GM23338 (cell line): ENCODE measurements around the gene INHA. TPM values are rescaled to one million over a fixed set of nuclear protein-coding genes. Genes with fewer than 3 reads are reported as not detected.

Experiments used
- CREB1 ChIP-seq: fragments of 250-450 bp; sonication (Bioruptor Pico); IDR thresholded peaks from 2 replicates; pipeline ENCODE4 v1.5.0; 2020; ENCODE audit warnings: low read depth, mild to moderate bottlenecking, moderate library complexity
- EZH2phosphoT487 ChIP-seq: fragments of 200-600 bp; sonication (generic); IDR thresholded peaks from one replicate; pipeline ENCODE4 v1.8.1; 2018; ENCODE audit warnings: antibody characterized with exemption; ENCODE audit not compliant: unreplicated experiment
- NANOG ChIP-seq: IDR thresholded peaks from 2 replicates; pipeline ENCODE4 v1.6.1; 2016; ENCODE audit warnings: antibody characterized with exemption, borderline replicate concordance
- POLR2AphosphoS5 ChIP-seq: IDR thresholded peaks from 2 replicates; pipeline ENCODE4 v1.6.1; 2016; ENCODE audit warnings: antibody characterized with exemption, low read depth
- STAT1 ChIP-seq: IDR thresholded peaks from one replicate; pipeline ENCODE4 v1.6.1; 2016; ENCODE audit warnings: antibody characterized with exemption; ENCODE audit not compliant: unreplicated experiment
- ZNF114 ChIP-seq: fragments of 250-450 bp; sonication (Bioruptor Pico); IDR thresholded peaks from 2 replicates; pipeline ENCODE4 v1.5.0; 2020; ENCODE audit warnings: mild to moderate bottlenecking, moderate library complexity
- polyA plus RNA-seq: library from polyadenylated mRNA; unstranded; fragments of >200 nt; fragmentation: Nextera tagmentation; extraction: Ambion mirVana; gene quantifications from 2 replicates; pipeline ENCODE4 v1.2.1, GENCODE V29; 2016
- total RNA-seq: library from RNA; depleted of rRNA; stranded (reverse); fragments of >200 nt; shearing (Covaris generic); gene quantifications from 2 replicates; pipeline ENCODE4 v1.2.3, GENCODE V29; 2014
- TF ChIP-seq, protein P1 (sequence below): fragments of 250-450 bp; sonication (Bioruptor Pico); IDR thresholded peaks from 2 replicates; pipeline ENCODE4 v1.5.0; 2020; ENCODE audit warnings: mild to moderate bottlenecking, moderate library complexity
- TF ChIP-seq, protein P2 (sequence below): IDR thresholded peaks from 2 replicates; pipeline ENCODE4 v1.6.1; 2016; ENCODE audit warnings: antibody characterized with exemption
- TF ChIP-seq, protein P3 (sequence below), 2 experiments: fragments of 200-600 bp in 1 of 2; sonication (generic) in 1 of 2; conservative IDR thresholded peaks; 2 replicates each; pipeline versions ENCODE4 v1.5.1 to v1.6.1; 2016 to 2017; ENCODE audit warnings: antibody characterized with exemption in 2 of 2, low read depth in 2 of 2, mild to moderate bottlenecking in 2 of 2, moderate library complexity in 1 of 2
- TF ChIP-seq, protein P4 (sequence below): IDR thresholded peaks from one replicate; pipeline ENCODE4 v1.6.1; 2018; ENCODE audit warnings: antibody characterized with exemption; ENCODE audit not compliant: unreplicated experiment

INHA gene
- total and polyA plus RNA-seq, 2 experiments from 2014 or later, result 1.5 to 1.6 TPM

DNA sequence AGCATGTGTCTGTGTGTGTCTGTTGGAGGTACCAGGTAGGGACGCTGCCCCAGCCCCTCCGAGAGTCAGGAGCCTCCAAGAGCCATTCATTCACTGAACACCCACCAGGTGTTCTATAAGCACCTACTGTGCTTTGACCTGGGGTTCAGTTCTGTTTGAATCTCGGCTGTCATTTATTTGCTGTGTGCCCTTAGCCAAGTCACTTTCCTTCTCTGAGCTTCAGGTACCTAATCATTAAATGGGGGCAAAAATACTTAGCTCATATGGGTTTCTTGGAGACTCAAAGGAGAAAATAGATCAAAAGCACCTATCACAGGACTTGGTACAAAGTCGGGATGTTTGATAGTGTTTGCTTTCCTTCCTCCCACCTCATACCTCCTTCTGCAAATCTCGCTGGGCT, 44.6 kb upstream of the INHA start (continued):
- TF ChIP-seq, protein P1, sequence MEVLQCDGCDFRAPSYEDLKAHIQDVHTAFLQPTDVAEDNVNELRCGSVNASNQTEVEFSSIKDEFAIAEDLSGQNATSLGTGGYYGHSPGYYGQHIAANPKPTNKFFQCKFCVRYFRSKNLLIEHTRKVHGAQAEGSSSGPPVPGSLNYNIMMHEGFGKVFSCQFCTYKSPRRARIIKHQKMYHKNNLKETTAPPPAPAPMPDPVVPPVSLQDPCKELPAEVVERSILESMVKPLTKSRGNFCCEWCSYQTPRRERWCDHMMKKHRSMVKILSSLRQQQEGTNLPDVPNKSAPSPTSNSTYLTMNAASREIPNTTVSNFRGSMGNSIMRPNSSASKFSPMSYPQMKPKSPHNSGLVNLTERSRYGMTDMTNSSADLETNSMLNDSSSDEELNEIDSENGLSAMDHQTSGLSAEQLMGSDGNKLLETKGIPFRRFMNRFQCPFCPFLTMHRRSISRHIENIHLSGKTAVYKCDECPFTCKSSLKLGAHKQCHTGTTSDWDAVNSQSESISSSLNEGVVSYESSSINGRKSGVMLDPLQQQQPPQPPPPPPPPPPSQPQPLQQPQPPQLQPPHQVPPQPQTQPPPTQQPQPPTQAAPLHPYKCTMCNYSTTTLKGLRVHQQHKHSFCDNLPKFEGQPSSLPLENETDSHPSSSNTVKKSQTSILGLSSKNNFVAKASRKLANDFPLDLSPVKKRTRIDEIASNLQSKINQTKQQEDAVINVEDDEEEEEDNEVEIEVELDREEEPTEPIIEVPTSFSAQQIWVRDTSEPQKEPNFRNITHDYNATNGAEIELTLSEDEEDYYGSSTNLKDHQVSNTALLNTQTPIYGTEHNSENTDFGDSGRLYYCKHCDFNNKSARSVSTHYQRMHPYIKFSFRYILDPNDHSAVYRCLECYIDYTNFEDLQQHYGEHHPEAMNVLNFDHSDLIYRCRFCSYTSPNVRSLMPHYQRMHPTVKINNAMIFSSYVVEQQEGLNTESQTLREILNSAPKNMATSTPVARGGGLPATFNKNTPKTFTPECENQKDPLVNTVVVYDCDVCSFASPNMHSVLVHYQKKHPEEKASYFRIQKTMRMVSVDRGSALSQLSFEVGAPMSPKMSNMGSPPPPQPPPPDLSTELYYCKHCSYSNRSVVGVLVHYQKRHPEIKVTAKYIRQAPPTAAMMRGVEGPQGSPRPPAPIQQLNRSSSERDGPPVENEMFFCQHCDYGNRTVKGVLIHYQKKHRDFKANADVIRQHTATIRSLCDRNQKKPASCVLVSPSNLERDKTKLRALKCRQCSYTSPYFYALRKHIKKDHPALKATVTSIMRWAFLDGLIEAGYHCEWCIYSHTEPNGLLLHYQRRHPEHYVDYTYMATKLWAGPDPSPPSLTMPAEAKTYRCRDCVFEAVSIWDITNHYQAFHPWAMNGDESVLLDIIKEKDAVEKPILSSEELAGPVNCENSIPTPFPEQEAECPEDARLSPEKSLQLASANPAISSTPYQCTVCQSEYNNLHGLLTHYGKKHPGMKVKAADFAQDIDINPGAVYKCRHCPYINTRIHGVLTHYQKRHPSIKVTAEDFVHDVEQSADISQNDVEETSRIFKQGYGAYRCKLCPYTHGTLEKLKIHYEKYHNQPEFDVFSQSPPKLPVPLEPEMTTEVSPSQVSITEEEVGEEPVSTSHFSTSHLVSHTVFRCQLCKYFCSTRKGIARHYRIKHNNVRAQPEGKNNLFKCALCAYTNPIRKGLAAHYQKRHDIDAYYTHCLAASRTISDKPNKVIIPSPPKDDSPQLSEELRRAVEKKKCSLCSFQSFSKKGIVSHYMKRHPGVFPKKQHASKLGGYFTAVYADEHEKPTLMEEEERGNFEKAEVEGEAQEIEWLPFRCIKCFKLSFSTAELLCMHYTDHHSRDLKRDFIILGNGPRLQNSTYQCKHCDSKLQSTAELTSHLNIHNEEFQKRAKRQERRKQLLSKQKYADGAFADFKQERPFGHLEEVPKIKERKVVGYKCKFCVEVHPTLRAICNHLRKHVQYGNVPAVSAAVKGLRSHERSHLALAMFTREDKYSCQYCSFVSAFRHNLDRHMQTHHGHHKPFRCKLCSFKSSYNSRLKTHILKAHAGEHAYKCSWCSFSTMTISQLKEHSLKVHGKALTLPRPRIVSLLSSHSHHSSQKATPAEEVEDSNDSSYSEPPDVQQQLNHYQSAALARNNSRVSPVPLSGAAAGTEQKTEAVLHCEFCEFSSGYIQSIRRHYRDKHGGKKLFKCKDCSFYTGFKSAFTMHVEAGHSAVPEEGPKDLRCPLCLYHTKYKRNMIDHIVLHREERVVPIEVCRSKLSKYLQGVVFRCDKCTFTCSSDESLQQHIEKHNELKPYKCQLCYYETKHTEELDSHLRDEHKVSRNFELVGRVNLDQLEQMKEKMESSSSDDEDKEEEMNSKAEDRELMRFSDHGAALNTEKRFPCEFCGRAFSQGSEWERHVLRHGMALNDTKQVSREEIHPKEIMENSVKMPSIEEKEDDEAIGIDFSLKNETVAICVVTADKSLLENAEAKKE, result no peak
- TF ChIP-seq, protein P2, sequence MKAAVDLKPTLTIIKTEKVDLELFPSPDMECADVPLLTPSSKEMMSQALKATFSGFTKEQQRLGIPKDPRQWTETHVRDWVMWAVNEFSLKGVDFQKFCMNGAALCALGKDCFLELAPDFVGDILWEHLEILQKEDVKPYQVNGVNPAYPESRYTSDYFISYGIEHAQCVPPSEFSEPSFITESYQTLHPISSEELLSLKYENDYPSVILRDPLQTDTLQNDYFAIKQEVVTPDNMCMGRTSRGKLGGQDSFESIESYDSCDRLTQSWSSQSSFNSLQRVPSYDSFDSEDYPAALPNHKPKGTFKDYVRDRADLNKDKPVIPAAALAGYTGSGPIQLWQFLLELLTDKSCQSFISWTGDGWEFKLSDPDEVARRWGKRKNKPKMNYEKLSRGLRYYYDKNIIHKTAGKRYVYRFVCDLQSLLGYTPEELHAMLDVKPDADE, result no peak
- TF ChIP-seq EZH2phosphoT487 (no peak), ZNF114 (CRISPR knock-in tag) (no peak), POLR2AphosphoS5 (no peak), NANOG (no peak), STAT1 (no peak), CREB1 (CRISPR knock-in tag) (no peak)
- TF ChIP-seq, protein P3, sequence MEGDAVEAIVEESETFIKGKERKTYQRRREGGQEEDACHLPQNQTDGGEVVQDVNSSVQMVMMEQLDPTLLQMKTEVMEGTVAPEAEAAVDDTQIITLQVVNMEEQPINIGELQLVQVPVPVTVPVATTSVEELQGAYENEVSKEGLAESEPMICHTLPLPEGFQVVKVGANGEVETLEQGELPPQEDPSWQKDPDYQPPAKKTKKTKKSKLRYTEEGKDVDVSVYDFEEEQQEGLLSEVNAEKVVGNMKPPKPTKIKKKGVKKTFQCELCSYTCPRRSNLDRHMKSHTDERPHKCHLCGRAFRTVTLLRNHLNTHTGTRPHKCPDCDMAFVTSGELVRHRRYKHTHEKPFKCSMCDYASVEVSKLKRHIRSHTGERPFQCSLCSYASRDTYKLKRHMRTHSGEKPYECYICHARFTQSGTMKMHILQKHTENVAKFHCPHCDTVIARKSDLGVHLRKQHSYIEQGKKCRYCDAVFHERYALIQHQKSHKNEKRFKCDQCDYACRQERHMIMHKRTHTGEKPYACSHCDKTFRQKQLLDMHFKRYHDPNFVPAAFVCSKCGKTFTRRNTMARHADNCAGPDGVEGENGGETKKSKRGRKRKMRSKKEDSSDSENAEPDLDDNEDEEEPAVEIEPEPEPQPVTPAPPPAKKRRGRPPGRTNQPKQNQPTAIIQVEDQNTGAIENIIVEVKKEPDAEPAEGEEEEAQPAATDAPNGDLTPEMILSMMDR (conservative IDR thresholded peaks at IDR 0.05; ENCODE audit: low read depth in 2 of 2), result no peak
- TF ChIP-seq, protein P4, sequence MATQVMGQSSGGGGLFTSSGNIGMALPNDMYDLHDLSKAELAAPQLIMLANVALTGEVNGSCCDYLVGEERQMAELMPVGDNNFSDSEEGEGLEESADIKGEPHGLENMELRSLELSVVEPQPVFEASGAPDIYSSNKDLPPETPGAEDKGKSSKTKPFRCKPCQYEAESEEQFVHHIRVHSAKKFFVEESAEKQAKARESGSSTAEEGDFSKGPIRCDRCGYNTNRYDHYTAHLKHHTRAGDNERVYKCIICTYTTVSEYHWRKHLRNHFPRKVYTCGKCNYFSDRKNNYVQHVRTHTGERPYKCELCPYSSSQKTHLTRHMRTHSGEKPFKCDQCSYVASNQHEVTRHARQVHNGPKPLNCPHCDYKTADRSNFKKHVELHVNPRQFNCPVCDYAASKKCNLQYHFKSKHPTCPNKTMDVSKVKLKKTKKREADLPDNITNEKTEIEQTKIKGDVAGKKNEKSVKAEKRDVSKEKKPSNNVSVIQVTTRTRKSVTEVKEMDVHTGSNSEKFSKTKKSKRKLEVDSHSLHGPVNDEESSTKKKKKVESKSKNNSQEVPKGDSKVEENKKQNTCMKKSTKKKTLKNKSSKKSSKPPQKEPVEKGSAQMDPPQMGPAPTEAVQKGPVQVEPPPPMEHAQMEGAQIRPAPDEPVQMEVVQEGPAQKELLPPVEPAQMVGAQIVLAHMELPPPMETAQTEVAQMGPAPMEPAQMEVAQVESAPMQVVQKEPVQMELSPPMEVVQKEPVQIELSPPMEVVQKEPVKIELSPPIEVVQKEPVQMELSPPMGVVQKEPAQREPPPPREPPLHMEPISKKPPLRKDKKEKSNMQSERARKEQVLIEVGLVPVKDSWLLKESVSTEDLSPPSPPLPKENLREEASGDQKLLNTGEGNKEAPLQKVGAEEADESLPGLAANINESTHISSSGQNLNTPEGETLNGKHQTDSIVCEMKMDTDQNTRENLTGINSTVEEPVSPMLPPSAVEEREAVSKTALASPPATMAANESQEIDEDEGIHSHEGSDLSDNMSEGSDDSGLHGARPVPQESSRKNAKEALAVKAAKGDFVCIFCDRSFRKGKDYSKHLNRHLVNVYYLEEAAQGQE, result no peak
